GM03348 (cell line): ENCODE measurements around the gene EOLA1.
"Not testable (repeated sequence)": the region's sequence is repeated elsewhere in the genome, so short reads cannot be mapped to it uniquely, and the experiment has no call there.

Experiments used
- DNase-seq: peaks from one replicate; pipeline ENCODE4 v3.0.0; 2012; ENCODE audit warnings: low spot score

The EOLA1 gene

GRCh38 chrX:149540621-149541520, at the start of gene EOLA1:
Gene EOLA1 (plus strand): TSS chrX:149541012. CDS start chrX:149545631, 4,619 bp downstream.
- peak; percentile 70 for DNase-seq

- no peak for DNase-seq
Measured at GRCh38 chrX:149491812-149492211, 49.0 kb upstream of the EOLA1 start.

- no peak for DNase-seq
Measured at GRCh38 chrX:149493567-149494562, 46.9 kb upstream of the EOLA1 start.

DNA sequence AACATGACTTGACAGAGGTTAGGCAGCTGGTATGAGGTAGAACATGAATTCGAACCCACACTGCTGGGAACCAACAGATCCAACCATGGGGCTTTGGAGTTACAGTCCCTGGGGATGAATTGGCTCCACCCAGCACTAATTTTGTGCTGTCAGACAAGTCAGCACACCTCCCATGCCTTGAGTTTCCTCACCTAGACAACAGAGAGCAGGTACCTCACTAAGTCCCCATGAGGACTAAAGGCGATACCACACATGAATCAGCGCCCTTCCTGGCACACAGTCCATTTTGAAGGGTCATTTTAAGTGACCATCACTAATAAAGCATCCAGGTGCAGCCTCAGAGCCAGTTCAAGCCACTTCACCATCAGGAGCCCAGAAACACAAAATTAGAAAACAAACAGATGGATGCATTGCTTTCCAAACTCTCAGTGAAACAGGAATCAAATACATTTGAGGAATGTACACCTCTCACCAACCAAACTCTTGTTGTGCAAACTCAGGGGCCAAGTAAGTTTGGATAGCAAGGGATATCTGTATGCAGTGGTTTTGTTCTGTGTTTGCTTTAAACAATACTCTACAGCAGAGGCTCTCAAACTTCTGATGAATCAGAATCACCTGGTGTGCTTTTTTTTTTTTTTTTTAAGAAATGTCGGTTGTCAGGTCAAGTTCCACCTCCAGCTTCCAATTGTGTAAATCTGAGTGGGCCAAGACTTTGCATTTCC, 45.8 kb upstream of the EOLA1 start:
- no peak for DNase-seq

DNA sequence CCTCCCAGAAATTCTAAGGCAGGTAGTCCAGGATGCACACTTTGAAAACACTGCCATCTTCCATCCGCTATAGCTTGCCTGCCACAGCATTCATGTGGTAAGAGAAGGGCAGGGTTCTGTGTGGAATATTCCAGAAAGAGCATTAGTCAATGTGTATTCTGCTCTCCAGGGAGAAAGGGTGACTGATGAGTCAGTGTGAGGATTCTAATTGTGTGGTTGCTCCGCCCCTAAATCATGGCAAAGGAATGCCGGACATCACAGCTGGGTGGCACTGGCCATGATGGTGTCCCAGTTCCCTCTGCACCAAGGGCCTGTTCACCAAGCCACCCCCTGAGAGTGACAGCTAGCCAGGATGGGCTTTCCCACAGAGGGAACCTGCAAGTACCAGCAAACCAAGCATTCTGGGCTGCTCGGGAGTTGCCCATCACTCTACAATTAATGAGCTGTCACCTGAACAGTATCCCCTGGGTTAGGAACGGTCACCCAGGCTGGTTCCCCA, 45.2 kb upstream of the EOLA1 start:
- peak; percentile 74 for DNase-seq

DNA sequence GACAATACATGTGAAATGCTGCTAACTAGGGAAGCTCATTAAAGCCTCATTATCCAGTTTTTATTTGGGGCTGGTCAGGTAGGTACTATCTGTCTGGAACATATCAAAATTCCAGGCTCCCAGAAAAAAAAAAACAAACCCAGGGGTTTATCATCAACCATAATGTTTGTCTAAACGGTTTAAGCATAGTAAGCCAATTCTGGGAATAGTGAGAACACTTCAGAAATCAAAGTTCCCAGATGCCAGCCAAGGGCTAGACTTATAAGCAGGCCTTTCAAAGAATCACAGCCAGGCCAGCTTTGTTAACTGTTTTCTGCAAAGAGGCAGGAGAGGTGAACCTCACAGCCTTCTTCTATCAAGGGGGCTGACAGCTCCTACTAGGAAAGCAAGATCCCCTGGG, 43.8 kb upstream of the EOLA1 start:
- DNase-seq: no peak

DNA sequence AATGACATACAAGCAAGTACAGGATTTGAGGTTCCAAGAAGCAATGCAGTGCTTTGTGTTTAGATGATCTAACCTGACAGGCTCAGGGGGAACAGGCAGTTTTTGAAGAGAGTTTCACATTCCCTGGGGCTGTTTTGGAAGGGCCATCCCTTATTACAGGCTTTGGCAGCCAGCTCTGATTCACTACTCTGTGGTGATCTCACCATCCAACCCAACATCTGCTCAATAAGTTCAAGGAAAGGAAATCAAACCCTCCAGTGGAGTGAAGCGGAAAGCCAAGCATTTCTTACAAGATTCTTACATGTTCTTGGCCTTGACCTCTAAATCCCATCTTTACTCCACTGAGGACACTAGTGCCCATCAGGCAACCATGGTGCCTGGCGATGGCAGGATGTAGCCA, 43.2 kb upstream of the EOLA1 start:
- DNase-seq: peak; percentile 54

DNA sequence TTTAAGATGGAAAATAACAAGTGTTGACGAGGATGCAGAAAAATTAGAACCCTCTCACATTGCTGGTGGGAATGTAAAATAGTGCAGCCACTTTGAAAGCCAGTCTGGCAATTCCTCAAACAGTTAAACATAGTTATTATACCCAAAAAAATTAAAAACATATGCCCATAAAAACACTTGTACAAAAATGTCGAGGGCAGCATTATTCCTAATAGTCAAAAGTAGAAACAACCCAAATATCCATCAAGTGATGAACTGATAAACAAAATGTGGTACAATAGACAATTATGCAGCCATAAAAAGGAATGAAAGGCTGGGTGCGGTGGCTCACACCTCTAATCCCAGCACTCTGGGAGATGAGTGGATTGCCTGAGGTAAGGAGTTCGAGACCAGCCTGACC, 42.0 kb upstream of the EOLA1 start:
- no peak for DNase-seq

- no peak for DNase-seq
Measured at GRCh38 chrX:149499766-149500165, 41.0 kb upstream of the EOLA1 start.

- DNase-seq: not testable (repeated sequence)
Measured at GRCh38 chrX:149502923-149503322, 37.9 kb upstream of the EOLA1 start.

- DNase-seq: not testable (repeated sequence)
Measured at GRCh38 chrX:149503446-149503845, 37.4 kb upstream of the EOLA1 start.

- DNase-seq: peak; percentile 13
Measured at GRCh38 chrX:149504226-149504914, 36.4 kb upstream of the EOLA1 start.

DNA sequence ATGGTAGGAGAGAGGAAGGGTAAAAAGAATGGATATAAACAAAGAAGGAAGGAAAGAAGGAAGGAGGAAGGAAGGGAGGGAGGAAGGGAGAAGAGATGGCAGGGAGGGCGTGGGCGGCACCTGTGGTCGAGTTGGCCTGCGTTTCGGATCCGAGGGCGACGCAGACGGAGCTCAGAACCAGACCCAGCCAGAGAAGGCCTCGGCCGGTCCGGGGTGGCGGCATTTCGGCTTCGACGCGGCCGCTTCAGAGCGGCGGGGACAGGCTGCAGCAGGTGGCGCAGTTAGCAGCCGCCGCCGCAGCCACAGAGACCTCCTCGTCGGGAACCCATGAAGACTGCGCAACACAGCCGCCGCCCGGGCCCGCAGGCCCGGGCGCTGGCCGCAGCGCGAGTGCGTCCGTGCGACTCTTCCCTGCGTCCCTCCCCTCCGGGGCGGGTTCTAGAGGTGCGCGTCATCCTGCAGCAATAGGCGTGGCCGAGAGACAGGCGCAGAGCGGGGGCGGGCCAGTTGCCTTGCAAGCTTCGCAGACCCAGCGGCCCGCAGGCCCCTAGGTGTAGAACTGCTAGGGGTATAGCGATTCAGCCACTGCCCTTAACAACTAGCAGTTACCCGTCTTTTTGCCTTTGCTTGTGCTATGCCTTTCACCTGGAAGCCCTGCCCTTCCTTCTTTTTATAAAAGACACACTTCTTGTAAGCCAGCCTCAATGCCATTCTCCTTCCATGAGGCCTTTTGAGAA, 35.7 kb upstream of the EOLA1 start, which contains the start of gene IDS:
Gene IDS, minus strand, starts transcription at position 392 of the 737 bp plus-strand sequence. Its CDS starts 169 bp downstream, at position 223.
- peak; percentile 90 for DNase-seq

GRCh38 chrX:149505671-149506070, 35.1 kb upstream of the EOLA1 start:
- DNase-seq: no peak

DNA sequence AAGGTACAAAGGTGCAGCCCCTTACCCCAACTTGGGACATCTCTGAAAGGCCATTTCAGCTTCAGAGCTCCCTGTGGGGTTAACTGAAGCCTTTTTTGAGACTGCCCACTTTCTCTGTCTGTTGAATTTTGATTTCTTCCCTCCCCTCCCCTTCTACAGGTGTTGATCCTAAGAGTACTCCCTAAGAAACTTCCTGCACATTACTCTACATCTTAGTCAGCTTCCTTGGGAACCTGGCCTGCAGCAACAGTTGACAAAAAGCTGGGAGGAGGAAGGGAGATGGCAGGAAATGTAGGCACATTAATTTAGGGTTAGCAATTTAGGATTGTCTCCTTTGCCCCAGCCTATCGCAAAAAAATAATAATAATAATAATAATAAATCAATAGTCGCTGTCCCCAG, 34.5 kb upstream of the EOLA1 start:
- DNase-seq: no peak

DNA sequence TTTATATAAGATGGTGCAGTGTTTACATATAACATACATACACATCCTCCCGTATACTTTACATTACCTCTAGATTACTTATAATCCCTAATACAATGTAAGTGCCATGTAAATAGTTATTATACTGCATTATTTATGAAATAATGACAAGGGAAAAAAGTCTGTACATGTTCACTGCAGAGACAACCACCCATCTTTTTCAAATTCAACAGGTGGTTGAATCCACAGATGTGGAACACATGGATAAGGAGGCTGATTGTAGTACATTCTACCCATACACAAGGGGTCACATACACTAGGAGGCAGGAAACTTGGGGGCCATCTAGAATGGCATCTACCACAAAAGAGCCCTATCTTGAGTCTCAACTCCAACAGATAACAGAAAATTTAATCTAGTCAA, 32.3 kb upstream of the EOLA1 start:
- no peak for DNase-seq

- DNase-seq: peak; percentile 15
Measured at GRCh38 chrX:149510386-149510785, 30.4 kb upstream of the EOLA1 start.

DNA sequence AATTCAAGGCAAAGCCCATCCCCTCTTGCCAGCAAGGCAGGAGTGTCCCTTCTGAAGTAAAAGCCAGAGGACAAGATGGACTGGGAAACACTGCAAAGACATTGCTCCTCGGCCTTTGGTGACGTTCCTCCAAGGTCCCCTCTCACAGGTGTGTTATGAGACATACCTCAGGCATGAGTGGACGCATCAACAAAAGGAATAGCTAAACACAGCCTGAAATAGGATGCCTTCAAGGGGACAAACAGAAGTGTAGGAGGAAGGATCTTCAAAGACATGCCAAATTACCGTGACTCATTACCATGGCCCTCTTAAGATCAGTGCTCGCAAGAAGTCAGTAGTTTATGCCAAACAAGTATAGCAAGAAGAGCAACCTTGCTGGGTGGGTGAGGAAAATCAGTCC, 29.7 kb upstream of the EOLA1 start:
- no peak for DNase-seq

GRCh38 chrX:149512225-149512885, 28.5 kb upstream of the EOLA1 start:
- peak; percentile 51 for DNase-seq
